ENCODE results near the gene PROC. TPM values are rescaled to one million over a fixed set of nuclear protein-coding genes. Genes with fewer than 3 reads are reported as not detected.

PROC gene
- total RNA-seq: 0.16 and 0.19 TPM in 2 replicates

DNA sequence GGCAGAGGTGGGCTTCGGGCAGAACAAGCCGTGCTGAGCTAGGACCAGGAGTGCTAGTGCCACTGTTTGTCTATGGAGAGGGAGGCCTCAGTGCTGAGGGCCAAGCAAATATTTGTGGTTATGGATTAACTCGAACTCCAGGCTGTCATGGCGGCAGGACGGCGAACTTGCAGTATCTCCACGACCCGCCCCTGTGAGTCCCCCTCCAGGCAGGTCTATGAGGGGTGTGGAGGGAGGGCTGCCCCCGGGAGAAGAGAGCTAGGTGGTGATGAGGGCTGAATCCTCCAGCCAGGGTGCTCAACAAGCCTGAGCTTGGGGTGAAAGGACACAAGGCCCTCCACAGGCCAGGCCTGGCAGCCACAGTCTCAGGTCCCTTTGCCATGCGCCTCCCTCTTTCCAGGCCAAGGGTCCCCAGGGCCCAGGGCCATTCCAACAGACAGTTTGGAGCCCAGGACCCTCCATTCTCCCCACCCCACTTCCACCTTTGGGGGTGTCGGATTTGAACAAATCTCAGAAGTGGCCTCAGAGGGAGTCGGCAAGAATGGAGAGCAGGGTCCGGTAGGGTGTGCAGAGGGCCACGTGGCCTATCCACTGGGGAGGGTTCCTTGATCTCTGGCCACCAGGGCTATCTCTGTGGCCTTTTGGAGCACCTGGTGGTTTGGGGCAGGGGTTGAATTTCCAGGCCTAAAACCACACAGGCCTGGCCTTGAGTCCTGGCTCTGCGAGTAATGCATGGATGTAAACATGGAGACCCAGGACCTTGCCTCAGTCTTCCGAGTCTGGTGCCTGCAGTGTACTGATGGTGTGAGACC is at the start of gene PROC:
PROC (plus strand) TSS at position 128 of the 812 bp plus-strand sequence. CDS start 1,516 bp downstream, outside the sequence.

DNA sequence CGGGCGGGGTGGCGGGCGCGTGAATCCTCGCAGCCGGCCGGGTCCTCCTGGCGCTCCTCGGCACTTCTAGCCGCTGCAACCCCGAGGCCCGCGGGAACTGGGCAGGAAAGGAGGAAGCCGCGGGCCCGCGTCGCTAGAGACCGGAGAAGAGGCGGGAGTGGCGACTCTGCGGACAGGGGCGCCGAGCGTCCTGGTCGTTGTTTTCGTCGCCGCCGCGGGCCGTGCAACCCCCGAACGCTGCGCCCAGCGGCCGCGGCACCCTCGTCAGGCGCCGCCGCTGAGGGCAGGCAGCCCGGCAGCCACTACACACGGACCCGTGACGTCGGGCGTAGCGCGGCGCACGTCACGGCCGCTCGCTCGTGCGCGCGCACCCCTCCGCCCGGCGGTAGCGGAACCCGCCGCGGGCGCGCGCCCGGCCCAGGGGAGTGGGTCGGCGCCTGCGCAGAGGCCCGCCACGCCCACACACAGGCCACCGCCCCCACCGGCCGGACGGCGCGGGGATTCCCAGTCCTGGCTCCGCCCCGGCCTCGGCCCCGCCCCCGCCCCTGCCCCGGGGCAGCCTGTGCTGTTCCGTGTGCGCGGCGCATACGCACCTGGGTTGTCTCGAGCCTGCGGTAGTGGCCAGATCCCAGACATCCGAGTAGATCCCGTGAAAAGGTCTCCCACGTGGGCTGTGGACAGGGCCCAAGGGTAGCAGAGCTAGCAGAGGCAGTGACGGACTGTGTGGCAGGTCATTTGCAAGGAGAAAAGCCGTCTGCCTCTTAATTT is 30.4 kb upstream of the PROC start, which contains the start of gene MAP3K2:
MAP3K2 (minus strand) TSS at position 321 of the 768 bp plus-strand sequence. CDS start 44,846 bp downstream, outside the sequence.

Other genes starting within 250 kb of the PROC start
- 3.4 and 4.9 TPM in 2 replicates for gene CYP27C1, start 198.1 kb upstream of the PROC start, total RNA-seq
- 15.5 and 24.3 TPM in 2 replicates for gene ERCC3, start 124.3 kb upstream of the PROC start, total RNA-seq
- 17.7 and 22.3 TPM in 2 replicates for gene MAP3K2, start 30.5 kb upstream of the PROC start, total RNA-seq
- 30.5 and 40.7 TPM in 2 replicates for gene IWS1, start 108.1 kb downstream of the PROC start, total RNA-seq
- gene MYO7B, start 117.3 kb downstream of the PROC start, total RNA-seq: not detected in 2 replicates
- gene GPR17, start 227.7 kb downstream of the PROC start, total RNA-seq: not detected in 2 replicates

Measured in hair follicular keratinocyte (primary cell).